KOPT-K1 (cell line): ENCODE data around the gene RNF224.

ENCODE experiments used
- H3K27ac ChIP-seq: fragments of 200-600 bp; sonication (generic); 2 replicates; pipeline ENCODE4 v1.5.1; 2016; ENCODE audit warnings: antibody characterized with exemption, mild to moderate bottlenecking, low read depth, low read length; ENCODE audit not compliant: poor library complexity, severe bottlenecking
- H3K36me3 ChIP-seq: fragments of 200-600 bp; sonication (generic); 2 replicates; pipeline ENCODE4 v1.5.1; 2017; ENCODE audit warnings: antibody characterized with exemption, mild to moderate bottlenecking, low read length, moderate library complexity; ENCODE audit not compliant: insufficient read depth
- H3K9me3 ChIP-seq: fragments of 200-600 bp; sonication (generic); 2 replicates; pipeline ENCODE4 v1.5.1; 2017; ENCODE audit warnings: antibody characterized with exemption, low read length, mild to moderate bottlenecking; ENCODE audit not compliant: insufficient read depth, poor library complexity, severe bottlenecking

RNF224 gene

DNA sequence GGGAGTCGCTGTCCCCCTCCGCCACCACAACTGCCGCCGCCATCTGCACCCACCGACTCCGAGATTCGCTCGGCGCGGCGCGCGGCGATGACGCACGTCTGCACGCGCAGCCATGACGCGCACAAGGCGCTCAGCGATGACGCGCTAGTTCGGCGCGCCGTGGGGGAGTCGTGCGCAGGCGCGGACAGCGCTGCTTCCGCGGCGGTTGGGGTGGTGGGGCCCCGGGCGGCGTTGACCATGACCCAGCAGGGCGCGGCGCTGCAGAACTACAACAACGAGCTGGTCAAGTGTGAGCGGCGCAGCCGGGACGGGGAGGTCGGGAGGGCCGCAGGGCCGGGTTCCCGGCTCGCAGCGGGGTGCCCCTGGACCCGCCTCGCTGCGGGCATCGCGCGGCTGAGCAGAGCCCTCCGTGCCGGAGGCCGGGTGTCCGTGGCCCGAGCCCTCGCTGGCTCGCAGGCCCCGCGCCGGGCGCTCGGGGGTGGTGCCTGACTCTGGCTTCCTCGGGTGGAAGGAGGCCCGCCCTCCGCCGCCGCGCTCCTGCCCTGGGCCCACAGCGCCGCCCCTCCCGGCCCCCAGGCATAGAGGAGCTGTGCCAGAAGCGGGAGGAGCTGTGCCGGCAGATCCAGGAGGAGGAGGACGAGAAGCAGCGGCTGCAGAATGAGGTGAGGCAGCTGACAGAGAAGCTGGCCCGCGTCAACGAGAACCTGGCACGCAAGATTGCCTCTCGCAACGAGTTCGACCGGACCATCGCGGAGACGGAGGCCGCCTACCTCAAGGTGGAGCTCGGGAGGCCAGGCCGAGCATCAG is 38.6 kb upstream of the RNF224 start, which contains the start of the genes ANAPC2 and SSNA1:
Gene ANAPC2 (minus strand): TSS at position 71 of the 807 bp plus-strand sequence. CDS start 28 bp downstream, at position 43.
Gene SSNA1 (plus strand): TSS at position 187 of the 807 bp plus-strand sequence. CDS start 51 bp downstream, at position 238.
- peaks cover 48% of the 10 kb centered on the region; the same call in 1 of the 2 replicates for H3K36me3 ChIP-seq
- H3K9me3 ChIP-seq = no peaks in the 10 kb centered on the region
- H3K27ac ChIP-seq = peak within 1 kb of the TSS; percentile 91

DNA sequence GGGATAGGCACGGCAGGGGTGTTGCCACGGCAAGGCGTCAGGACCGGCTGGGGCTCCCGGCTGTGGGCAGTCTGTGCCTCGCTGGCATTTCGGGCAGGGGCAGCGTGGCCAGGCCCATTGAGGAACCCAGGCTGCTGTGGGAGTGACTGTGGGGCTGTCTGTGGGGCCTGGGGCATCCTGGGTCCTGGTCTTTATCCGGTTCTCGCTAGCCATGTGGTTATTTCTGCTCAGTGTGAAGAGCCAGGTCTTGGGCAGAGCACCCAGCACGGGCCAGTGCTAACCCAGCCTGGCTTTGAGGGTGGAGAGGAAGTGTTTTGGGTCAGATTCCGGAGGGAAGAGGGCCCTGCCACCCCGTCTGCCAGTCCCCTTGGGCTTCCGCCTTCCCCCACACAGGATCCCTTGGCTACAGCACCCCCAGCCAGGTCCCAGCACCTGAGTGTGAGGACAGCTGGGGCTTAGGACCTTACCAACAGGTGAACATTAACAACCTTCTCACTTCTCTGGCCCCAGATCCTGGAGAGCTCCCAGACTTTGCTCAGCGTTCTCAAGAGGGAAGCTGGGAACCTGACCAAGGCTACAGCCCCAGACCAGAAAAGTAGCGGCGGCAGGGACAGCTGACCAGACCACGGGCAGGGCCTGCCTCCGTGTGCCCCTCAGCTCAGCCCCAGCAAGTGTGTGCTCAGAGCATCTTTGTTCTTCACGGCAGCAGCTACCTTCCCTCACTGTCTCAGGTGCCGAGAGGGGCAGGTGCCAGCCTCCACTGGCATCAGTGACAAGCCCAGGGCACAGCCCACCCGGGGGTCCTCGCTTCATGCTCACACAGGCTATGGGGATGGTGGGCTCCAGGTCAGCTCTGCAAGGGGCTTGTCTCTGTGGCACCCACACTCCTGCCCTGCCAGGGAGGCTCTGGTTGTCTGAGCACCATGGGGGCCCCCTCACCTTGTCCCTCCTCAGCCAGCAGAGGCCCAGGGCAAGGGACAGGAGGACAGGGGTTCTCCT is 37.7 kb upstream of the RNF224 start:
- Histone ChIP-seq H3K36me3 (peaks cover 41% of the 10 kb centered on the region; the same call in 1 of the 2 replicates), H3K27ac (peak overlapping the region; percentile 91)

DNA sequence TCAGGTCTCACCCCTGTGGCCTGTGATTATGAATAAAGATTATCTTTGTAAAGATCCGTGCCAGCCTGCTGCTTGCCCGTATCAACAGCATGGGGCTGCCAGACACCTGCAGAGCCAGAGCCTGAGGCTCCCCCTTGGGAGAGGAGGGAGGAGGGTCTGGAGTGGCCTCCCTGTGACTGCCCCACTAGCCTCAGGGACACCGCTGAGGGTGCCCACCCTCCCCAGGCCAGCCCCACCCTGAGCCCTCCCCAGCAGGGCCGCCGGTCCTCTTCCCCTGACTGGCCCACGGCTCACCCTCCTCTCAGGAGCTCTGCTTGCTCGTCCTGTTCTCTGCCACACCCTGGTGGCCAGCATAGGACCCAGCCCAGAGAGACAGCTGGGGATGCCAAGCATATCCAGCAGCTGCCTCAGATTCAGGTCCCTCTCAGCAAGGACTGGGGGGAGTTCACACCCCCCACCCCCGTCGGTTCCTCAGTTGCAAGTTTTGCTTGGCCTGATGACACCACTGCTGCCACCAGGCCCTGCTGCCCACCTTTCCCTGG is 36.9 kb upstream of the RNF224 start:
- Histone ChIP-seq H3K36me3 (peaks cover 39% of the 10 kb centered on the region; the same call in 1 of the 2 replicates), H3K9me3 (no peaks in the 10 kb centered on the region), H3K27ac (no peak overlapping the region)

More for the DNA sequence above, 37.7 kb upstream of the RNF224 start:
- H3K9me3 ChIP-seq = no peaks in the 10 kb centered on the region

DNA sequence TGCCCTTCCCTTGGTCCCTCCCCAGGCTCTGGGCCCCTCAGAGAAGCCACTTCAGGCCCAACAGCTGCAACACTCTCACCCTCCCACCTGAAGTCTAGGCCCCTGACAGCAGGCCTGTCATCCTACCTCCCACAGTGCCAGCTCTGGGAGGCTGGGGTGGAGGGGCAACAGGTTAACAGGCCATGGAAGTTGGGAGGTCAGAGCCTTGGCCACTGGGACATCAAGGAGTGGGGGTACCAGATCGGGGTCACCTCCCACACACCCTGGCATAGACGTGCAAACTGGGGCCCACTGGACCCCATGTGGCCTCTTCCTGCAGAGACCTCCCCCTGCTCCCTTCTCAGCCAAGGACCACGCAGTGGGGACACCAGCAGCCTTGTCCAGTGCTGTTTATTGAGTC is 36.1 kb upstream of the RNF224 start:
- Histone ChIP-seq H3K27ac (no peak overlapping the region), H3K9me3 (no peaks in the 10 kb centered on the region), H3K36me3 (peaks cover 31% of the 10 kb centered on the region; the same call in 1 of the 2 replicates)

DNA sequence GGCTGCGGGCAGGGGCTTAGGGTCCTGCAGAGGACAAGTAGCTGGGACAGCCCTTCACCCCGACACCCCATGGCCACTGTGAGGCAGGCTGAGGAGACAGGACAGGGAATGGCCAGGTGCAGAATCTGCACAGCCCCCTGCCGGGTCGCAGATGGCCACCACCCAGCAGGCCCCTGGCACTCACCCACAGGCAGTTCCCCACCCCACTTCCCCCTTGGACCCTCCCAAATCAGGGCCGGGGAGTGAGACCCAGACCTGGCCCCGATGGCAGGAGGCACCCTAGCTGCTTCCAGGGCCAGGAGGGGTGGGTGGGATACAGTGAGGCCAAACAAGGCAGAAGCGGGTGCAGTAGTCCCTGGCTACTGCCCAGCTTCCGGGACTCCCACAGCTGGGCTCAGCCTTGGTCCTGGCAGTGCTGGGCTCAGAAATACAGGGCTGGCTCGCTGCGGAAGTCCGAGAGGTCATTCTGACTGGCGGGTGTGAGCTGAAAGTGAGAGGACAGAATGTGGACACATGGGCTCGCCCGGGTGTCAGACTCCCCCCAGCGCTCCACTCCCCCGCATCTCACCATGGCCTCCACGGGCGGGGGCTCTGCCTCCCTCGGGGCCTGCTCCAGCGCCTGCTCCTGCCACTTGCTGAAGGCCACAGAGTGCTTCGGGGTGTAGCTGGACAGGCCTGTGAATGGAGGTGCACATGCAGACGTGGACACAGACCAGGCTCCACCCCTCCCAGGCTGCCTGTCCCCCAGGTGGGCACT is 35.4 kb upstream of the RNF224 start:
- peaks cover 25% of the 10 kb centered on the region; the same call in 1 of the 2 replicates for H3K36me3 ChIP-seq
- H3K27ac ChIP-seq = no peak overlapping the region
- no peaks in the 10 kb centered on the region for H3K9me3 ChIP-seq

DNA sequence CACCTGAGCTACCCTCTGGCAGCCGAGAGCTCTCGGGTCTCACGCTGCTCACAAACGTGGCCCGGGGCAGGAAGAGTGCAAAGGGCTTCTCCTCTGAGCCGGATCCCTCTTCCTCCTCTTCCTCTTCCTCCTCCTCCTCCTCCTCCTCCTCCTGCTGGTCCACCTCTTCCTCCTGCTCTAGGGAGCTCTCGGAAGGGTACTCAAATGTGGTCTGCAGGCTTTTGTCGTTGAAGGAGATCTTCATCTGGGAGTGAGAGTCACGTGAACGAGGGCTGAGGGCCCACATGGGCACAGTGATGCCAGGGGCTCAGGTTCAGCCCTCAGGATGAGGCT is 34.9 kb upstream of the RNF224 start:
- H3K27ac ChIP-seq = no peak overlapping the region

DNA sequence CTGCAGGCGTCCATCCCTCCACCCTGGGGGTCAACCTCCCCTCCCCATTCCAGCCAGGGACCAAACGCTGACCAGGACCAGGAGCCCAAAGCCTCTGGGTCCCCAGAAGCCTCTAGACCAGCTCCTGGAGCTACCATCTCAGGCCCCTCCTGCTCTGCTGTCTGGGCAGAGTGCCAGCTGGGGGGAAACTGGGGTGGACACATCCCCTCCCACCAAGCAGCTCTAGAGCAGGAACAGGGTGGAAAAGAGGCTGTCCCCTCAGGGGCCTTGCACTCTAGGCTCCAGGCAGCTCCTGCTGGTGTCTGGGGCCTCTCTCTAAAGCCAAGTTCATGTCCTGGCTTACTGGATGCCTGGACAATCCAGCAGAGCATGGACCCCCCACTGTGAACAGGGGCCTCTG is 34.4 kb upstream of the RNF224 start:
- H3K9me3 ChIP-seq = no peaks in the 10 kb centered on the region
- H3K36me3 ChIP-seq = peaks cover 21% of the 10 kb centered on the region; the same call in 1 of the 2 replicates
- H3K27ac ChIP-seq = no peak overlapping the region

More for the DNA sequence above, 34.9 kb upstream of the RNF224 start:
- Histone ChIP-seq H3K36me3 (peaks cover 21% of the 10 kb centered on the region; the same call in 1 of the 2 replicates), H3K9me3 (no peaks in the 10 kb centered on the region)

DNA sequence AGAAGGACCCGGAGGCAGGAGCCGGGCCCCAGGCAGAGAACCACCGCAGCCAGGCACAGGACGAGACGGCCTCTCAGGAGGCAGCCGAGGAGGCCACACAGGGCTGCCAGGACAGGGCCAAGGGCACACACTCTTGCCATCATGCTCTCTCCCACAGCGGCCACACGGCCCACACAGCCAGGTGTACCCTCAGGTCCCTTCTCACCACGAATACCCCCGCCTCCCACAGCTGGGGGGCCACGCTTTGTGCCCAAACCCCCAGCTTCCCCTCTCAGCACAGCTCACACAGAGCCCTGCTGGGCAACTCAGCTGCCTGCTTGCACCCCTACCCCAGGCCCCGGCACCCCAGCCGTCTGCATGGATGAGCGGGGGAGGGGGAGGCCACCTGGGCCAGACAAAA is 33.5 kb upstream of the RNF224 start:
- H3K36me3 ChIP-seq = peaks cover 21% of the 10 kb centered on the region; the same call in 1 of the 2 replicates
- H3K27ac ChIP-seq = no peak overlapping the region
- no peaks in the 10 kb centered on the region for H3K9me3 ChIP-seq

DNA sequence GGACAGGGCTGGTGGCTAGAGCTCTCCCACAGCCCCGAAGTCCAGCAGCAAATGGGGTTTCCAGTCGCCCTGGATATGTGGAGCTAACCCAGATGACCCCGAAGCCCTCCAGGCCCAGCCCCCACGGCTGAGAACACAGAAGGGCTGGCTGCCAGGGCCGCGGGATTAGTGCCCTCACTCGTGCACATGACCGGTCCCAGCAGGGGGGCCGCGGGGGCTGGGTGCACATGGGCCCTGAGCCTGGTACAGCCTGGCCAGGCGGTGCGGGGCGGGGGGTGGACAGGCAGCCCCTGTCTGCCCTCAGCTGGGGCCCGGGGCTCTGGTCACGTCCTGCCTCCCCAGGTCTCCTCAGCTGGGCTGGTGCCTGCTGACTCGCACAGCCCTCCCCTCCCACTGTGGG is 32.9 kb upstream of the RNF224 start:
- peaks cover 21% of the 10 kb centered on the region; the same call in 1 of the 2 replicates for H3K36me3 ChIP-seq
- no peak overlapping the region for H3K27ac ChIP-seq
- no peaks in the 10 kb centered on the region for H3K9me3 ChIP-seq

DNA sequence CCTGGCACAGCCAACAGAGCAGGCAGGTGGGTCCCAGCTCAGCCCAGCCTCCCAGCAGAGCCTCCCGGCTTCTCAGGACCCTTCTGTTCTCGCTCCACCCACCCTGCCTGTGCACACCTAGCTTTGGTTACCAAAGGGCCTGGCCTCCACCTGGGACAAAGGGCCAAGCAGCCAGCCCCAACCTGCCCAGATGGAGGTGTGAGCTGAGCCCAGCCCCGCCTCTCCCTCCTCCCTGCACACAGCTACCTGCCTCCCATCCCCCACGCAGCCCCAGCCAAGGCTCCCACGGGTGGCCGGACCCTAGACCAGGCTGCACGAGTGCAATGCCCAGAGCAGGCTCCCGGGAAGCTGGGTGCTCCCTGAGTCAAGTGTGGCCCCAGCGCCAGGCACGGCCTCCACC is 32.4 kb upstream of the RNF224 start:
- H3K9me3 ChIP-seq = no peaks in the 10 kb centered on the region
- no peak overlapping the region for H3K27ac ChIP-seq
- peaks cover 19% of the 10 kb centered on the region; the same call in 1 of the 2 replicates for H3K36me3 ChIP-seq

DNA sequence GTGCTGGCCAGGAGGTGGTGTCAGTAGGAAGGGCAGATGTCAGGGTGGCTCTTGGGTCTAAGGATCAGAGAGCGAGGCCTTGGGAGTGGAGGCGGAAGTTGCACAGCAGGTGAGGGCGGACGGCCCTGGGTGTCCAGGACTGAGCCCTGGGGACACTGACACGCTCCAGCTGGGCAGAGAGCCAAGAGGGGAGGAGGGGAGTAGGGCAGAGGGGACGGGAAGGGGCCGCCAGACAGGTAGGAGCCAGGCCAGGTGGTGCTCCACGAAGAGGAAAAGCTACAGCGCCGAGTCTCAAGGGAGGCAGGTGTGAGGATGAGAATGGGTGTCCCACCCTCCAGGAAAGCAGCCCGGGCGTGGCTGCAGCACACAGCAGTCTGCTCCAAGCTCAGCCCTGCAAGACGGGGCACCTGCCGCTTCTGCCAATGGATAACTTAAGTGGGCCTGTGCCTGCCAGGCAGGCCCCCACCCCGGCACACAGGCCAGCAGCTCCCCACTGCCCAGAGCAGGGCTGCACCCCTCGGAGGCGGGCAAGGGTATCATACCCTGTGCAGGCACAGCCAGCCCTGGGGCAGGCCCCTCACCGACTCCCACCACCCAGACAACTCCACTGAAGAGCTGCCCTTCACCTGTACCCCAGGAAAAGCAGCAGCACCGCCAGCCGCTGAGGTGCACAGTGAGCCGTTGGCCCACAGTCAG is 31.6 kb upstream of the RNF224 start:
- H3K36me3 ChIP-seq = peaks cover 12% of the 10 kb centered on the region; the same call in 1 of the 2 replicates
- no peak overlapping the region for H3K27ac ChIP-seq
- no peaks in the 10 kb centered on the region for H3K9me3 ChIP-seq

DNA sequence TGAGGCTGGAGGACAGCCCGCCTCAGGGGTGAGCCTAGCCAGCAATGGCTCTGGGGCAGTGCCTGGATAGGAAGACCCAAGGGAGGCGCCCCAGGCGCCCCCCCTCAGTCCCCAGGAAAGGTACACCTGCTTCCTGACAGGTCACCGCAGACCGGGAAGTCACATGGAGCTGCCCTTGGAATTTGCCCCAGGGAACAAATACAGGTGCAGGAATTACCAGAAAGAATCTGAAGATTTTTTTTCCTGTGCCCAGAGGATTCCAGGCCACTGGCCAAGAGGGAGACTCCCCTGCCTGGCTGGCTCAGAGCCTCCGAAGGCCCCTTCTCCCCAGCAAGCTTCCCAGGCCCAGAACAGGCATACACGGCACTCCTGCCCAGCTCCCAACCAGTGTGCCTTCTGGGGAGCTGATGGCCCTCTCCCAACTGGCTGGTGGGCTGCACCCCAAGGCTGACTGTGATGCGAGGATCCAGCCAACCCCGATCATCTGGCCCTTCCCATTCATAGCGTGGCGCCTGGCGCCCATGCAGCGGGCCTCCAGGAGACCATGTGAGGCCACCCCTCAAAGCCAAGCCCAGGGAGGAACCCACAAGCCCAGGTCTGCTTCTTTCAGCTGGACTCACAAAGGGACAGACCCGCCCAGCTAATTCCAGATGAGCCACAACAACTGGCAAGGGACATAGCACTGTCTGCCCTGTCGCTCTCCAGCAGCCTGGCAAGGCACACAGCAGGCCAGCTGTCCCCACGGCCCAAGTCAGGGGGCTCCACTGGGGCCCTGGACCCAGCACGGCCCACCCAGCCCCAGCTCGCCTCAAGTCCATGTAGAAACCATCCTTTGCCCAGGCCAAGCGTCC is 29.0 kb upstream of the RNF224 start:
- Histone ChIP-seq H3K27ac (no peak overlapping the region), H3K9me3 (no peaks in the 10 kb centered on the region), H3K36me3 (no peaks in the 10 kb centered on the region)

DNA sequence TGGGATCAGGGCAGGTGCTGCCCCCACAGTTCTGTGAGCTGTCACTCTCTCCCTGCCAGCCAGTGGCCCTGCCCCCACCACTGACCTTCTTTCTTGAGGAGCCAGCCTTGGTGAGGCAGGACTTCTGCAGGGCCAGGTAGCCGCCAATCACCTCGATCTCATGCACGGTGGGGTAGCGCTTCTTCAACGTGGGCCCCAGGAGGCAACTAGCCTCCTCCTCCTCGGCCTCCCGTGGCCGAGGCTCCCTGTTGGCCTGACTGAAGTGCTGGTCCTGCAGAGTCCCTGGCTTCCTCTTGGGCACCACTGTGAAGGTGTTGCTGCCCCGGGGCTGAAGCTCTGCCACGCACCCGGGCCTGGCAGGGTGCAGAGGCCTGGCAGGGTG is 28.4 kb upstream of the RNF224 start:
- H3K27ac ChIP-seq = no peak overlapping the region
- H3K36me3 ChIP-seq = no peaks in the 10 kb centered on the region
- H3K9me3 ChIP-seq = no peaks in the 10 kb centered on the region
